Measurements from ENCODE around the gene OGN. TPM values are rescaled to one million over a fixed set of nuclear protein-coding genes. Genes with fewer than 3 reads are reported as not detected.
A peak's percentile ranks its signal among the peaks of the same experiment; 100 is the strongest.

OGN gene
- total RNA-seq, 1 donor from 2014 or later = 15.3 TPM

GRCh38 chr9:92402826-92403745 is 1.3 kb downstream of the OGN start:
- Histone ChIP-seq H3K36me3 (no peaks in the 10 kb centered on the region), H3K4me1 (peaks cover 11% of the 10 kb centered on the region), H3K9me3 (no peaks in the 10 kb centered on the region), H3K27me3 (ENCODE audit: low read depth) (no peaks in the 10 kb centered on the region), H3K4me3 (peak overlapping the region; percentile 6), H3K27ac (no peak overlapping the region)
- intact Hi-C loops (cut with DNase I) = no loop called here
- ATAC-seq (no peak), DNase-seq (no peak)
- TF ChIP-seq CTCF (IDR thresholded peaks at IDR 0.05) = no peak

GRCh38 chr9:92402360-92402759 is 2.0 kb downstream of the OGN start:
- Histone ChIP-seq H3K4me3 (no peak overlapping the region), H3K27ac (no peak overlapping the region), H3K36me3 (no peaks in the 10 kb centered on the region), H3K4me1 (peaks cover 11% of the 10 kb centered on the region), H3K27me3 (ENCODE audit: low read depth) (no peaks in the 10 kb centered on the region), H3K9me3 (no peaks in the 10 kb centered on the region)
- TF ChIP-seq CTCF (IDR thresholded peaks at IDR 0.05) = no peak
- intact Hi-C loops (cut with DNase I) = no loop called here
- no peak for ATAC-seq
- no peak for DNase-seq

GRCh38 chr9:92397853-92398252 is 6.5 kb downstream of the OGN start:
- ATAC-seq = no peak
- no peaks in the 10 kb centered on the region for H3K9me3 ChIP-seq
- H3K27me3 ChIP-seq (ENCODE audit: low read depth) = no peaks in the 10 kb centered on the region
- no peak overlapping the region for H3K27ac ChIP-seq
- H3K4me1 ChIP-seq = no peaks in the 10 kb centered on the region
- no peak overlapping the region for H3K4me3 ChIP-seq
- intact Hi-C loops (cut with DNase I) = no loop called here
- DNase-seq = no peak
- TF ChIP-seq CTCF (IDR thresholded peaks at IDR 0.05) = no peak
- H3K36me3 ChIP-seq = no peaks in the 10 kb centered on the region

- H3K27me3 ChIP-seq (ENCODE audit: low read depth) = no peaks in the 10 kb centered on the region
- intact Hi-C loops (cut with DNase I) = no loop called here
- H3K9me3 ChIP-seq = no peaks in the 10 kb centered on the region
- H3K4me1 ChIP-seq = no peaks in the 10 kb centered on the region
- no peaks in the 10 kb centered on the region for H3K36me3 ChIP-seq
- H3K4me3 ChIP-seq = no peak overlapping the region
- ATAC-seq (no peak), DNase-seq (no peak)
- H3K27ac ChIP-seq = no peak overlapping the region
- no peak for TF ChIP-seq CTCF (IDR thresholded peaks at IDR 0.05)
Measured at GRCh38 chr9:92395617-92396016, 8.8 kb downstream of the OGN start.

GRCh38 chr9:92393686-92394085 is 10.7 kb downstream of the OGN start:
- H3K4me1 ChIP-seq = no peaks in the 10 kb centered on the region
- no peak for TF ChIP-seq CTCF (IDR thresholded peaks at IDR 0.05)
- no peak for DNase-seq

More at GRCh38 chr9:92393686-92394085, 10.7 kb downstream of the OGN start:
- ATAC-seq = no peak
- no peak overlapping the region for H3K4me3 ChIP-seq
- intact Hi-C loops (cut with DNase I) = no loop called here
- H3K27me3 ChIP-seq (ENCODE audit: low read depth) = no peaks in the 10 kb centered on the region
- H3K9me3 ChIP-seq = no peaks in the 10 kb centered on the region
- H3K27ac ChIP-seq = no peak overlapping the region
- H3K36me3 ChIP-seq = no peaks in the 10 kb centered on the region
